Vagina (tissue), 2 donors: ENCODE results near the gene PARVA.

ENCODE experiments used
- POLR2A ChIP-seq, 2 donors: fragments of 450-650 bp; IDR thresholded peaks; one replicate each; pipeline ENCODE4 v1.6.1; 2017; ENCODE audit warnings: antibody characterized with exemption in 2 of 2, mild to moderate bottlenecking in 2 of 2, moderate library complexity in 2 of 2
- TF ChIP-seq, protein P1 (sequence below), 3 experiments: fragments of 450-650 bp in 2 of 3; fragments of 200-600 bp in 1 of 3; sonication (generic) in 1 of 3; IDR thresholded peaks; one replicate each; pipeline ENCODE4 v1.5.1; 2017 to 2019; ENCODE audit warnings: antibody characterized with exemption in 3 of 3, mild to moderate bottlenecking in 2 of 3, moderate library complexity in 2 of 3

DNA sequence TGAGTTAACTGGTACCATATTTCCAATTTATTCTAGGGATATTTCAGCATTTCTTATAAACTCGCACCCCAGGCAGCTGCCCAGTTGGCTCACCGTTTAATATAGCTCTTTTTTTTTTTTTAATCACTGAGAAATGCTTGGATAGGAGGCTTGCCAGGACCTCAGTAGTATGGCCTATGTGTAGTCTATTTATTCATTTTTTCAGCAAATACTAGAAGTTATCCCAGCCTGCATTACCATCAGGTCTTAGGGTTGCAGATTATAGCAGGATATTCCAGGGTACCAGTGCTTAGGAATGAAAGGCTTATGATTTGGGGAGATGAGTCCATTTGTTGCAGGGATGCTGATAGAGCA, 26.6 kb downstream of the PARVA start:
- TF ChIP-seq, protein P1, sequence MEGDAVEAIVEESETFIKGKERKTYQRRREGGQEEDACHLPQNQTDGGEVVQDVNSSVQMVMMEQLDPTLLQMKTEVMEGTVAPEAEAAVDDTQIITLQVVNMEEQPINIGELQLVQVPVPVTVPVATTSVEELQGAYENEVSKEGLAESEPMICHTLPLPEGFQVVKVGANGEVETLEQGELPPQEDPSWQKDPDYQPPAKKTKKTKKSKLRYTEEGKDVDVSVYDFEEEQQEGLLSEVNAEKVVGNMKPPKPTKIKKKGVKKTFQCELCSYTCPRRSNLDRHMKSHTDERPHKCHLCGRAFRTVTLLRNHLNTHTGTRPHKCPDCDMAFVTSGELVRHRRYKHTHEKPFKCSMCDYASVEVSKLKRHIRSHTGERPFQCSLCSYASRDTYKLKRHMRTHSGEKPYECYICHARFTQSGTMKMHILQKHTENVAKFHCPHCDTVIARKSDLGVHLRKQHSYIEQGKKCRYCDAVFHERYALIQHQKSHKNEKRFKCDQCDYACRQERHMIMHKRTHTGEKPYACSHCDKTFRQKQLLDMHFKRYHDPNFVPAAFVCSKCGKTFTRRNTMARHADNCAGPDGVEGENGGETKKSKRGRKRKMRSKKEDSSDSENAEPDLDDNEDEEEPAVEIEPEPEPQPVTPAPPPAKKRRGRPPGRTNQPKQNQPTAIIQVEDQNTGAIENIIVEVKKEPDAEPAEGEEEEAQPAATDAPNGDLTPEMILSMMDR (IDR thresholded peaks at IDR 0.05): no peak
- TF ChIP-seq POLR2A (IDR thresholded peaks at IDR 0.05): no peak
